Endothelial cell of umbilical vein (primary cell): ENCODE measurements around the gene PASK. TPM values are rescaled to one million over a fixed set of nuclear protein-coding genes. Genes with fewer than 3 reads are reported as not detected.

Experiments used
- BruUV-seq: library from RNA; stranded (reverse); fragments of 400-500 nt; replicated peaks from 2 replicates; lab custom pipeline; 2021; lab: Mats Ljungman, UMichigan
- CTCF ChIA-PET: fragments of 300-600, 350-600 bp; sonication (Branson Sonifier 250); formaldehyde crosslinking; loops from one replicate; lab custom pipeline; 2021; ENCODE audit warnings: antibody characterized with exemption, inconsistent platforms; lab: Charles Lee
- POLR2A ChIA-PET: fragments of 300-600, 350-600 bp; sonication (Branson Sonifier 250); formaldehyde crosslinking; loops from one replicate; lab custom pipeline; 2021; ENCODE audit warnings: antibody characterized with exemption, inconsistent platforms; lab: Charles Lee
- DNase-seq: peaks from one replicate; pipeline ENCODE4 v3.0.0-alpha.2; 2011; ENCODE audit warnings: low read depth, low spot score
- FAIRE-seq: peaks from 2 replicates; lab custom pipeline; 2011; peaks lifted over from hg19 to GRCh38; lab: Jason Lieb, UNC
- H2AFZ ChIP-seq: 2 replicates; pipeline ENCODE4 v1.6.0; 2012; ENCODE audit warnings: low read depth, low read length, control low read depth, inconsistent platforms
- H3K27ac ChIP-seq: 2 replicates; pipeline ENCODE4 v1.5.1; 2011; ENCODE audit warnings: low read depth, mild to moderate bottlenecking, control low read depth, low read length, moderate library complexity; ENCODE audit not compliant: insufficient read depth
- H3K27me3 ChIP-seq, 2 experiments: 2 replicates each; pipeline versions ENCODE4 v1.6.0 to v1.6.1; 2011; ENCODE audit warnings: low read length in 2 of 2, mixed read lengths in 1 of 2; ENCODE audit not compliant: control insufficient read depth in 2 of 2, insufficient read depth in 2 of 2
- H3K36me3 ChIP-seq, 2 experiments: 2 replicates in 1 of 2; 3 replicates in 1 of 2; pipeline ENCODE4 v1.5.1; 2011; ENCODE audit warnings: low read length in 2 of 2, mild to moderate bottlenecking in 1 of 2, moderate library complexity in 1 of 2; ENCODE audit not compliant: control insufficient read depth in 2 of 2, insufficient read depth in 2 of 2; ENCODE audit errors: extremely low read depth in 1 of 2
- H3K4me1 ChIP-seq: 3 replicates; pipeline ENCODE4 v1.5.1; 2011; ENCODE audit warnings: mild to moderate bottlenecking, low read length; ENCODE audit not compliant: control insufficient read depth, insufficient read depth; ENCODE audit errors: extremely low read depth
- H3K4me2 ChIP-seq: 2 replicates; pipeline ENCODE4 v1.6.1; 2011; ENCODE audit warnings: low read length, control low read depth, mixed read lengths; ENCODE audit not compliant: insufficient read depth
- H3K4me3 ChIP-seq, 3 experiments: fragments of 200-600 bp in 1 of 3; sonication (generic), shearing (Covaris generic) in 1 of 3; replicated peaks in 1 of 3; 2 replicates each; pipeline ENCODE4 v1.5.1; 2011 to 2016; ENCODE audit warnings: control low read depth in 3 of 3, low read length in 3 of 3, mild to moderate bottlenecking in 2 of 3, inconsistent platforms in 1 of 3, low read depth in 1 of 3, moderate library complexity in 1 of 3; ENCODE audit not compliant: insufficient read depth in 1 of 3
- H3K79me2 ChIP-seq: 2 replicates; pipeline ENCODE4 v1.6.0; 2012; ENCODE audit warnings: low read length, inconsistent platforms; ENCODE audit not compliant: control insufficient read depth, insufficient read depth
- H3K9ac ChIP-seq: replicated peaks from 2 replicates; pipeline ENCODE3; 2011; ENCODE audit warnings: low read length, control low read depth; ENCODE audit not compliant: insufficient read depth; ENCODE audit errors: extremely low read depth
- H3K9me1 ChIP-seq: replicated peaks from 3 replicates; pipeline ENCODE4 v1.6.0; 2011; ENCODE audit warnings: mild to moderate bottlenecking, low read length; ENCODE audit not compliant: control insufficient read depth, insufficient read depth; ENCODE audit errors: extremely low read depth
- H3K9me3 ChIP-seq: replicated peaks from 2 replicates; pipeline ENCODE4 v1.5.1; 2012; ENCODE audit warnings: low read length, inconsistent platforms; ENCODE audit not compliant: control insufficient read depth, insufficient read depth
- H4K20me1 ChIP-seq: replicated peaks from 2 replicates; pipeline ENCODE3; 2011; ENCODE audit warnings: mild to moderate bottlenecking, low read length; ENCODE audit not compliant: control insufficient read depth, insufficient read depth; ENCODE audit errors: extremely low read depth
- CTCF ChIP-seq, 2 donors: IDR thresholded peaks; 1 replicate in 1 of 2; 2 replicates in 1 of 2; pipeline ENCODE4 v1.5.1; 2011; ENCODE audit warnings: low read length in 2 of 2, mild to moderate bottlenecking in 2 of 2, moderate library complexity in 2 of 2, control low read depth in 1 of 2, inconsistent platforms in 1 of 2, low read depth in 1 of 2; ENCODE audit not compliant: insufficient read depth in 1 of 2; ENCODE audit errors: extremely low read depth in 1 of 2
- EZH2 ChIP-seq: IDR thresholded peaks from 2 replicates; pipeline ENCODE4 v1.6.1; 2012; ENCODE audit warnings: borderline replicate concordance, low read depth, mild to moderate bottlenecking, moderate library complexity, low read length, inconsistent platforms; ENCODE audit not compliant: severe bottlenecking
- FOS ChIP-seq: IDR thresholded peaks from 2 replicates; pipeline ENCODE4 v1.6.1; 2011; ENCODE audit warnings: mild to moderate bottlenecking, low read length, moderate library complexity, borderline replicate concordance; ENCODE audit not compliant: insufficient read depth
- GATA2 ChIP-seq: IDR thresholded peaks from 2 replicates; pipeline ENCODE4 v1.7.0; 2011; ENCODE audit warnings: low read depth, mild to moderate bottlenecking, moderate library complexity, mixed read lengths, low read length; ENCODE audit not compliant: insufficient read length, insufficient read depth
- JUN ChIP-seq: IDR thresholded peaks from 2 replicates; pipeline ENCODE4 v1.6.1; 2011; ENCODE audit warnings: borderline replicate concordance, low read depth; ENCODE audit not compliant: insufficient read length, insufficient read depth
- MAX ChIP-seq: IDR thresholded peaks from 2 replicates; pipeline ENCODE4 v1.6.1; 2011; ENCODE audit not compliant: insufficient read depth, insufficient read length
- MYC ChIP-seq: IDR thresholded peaks from one replicate; pipeline ENCODE4 v1.6.1; 2011; ENCODE audit warnings: mild to moderate bottlenecking, low read depth, low read length
- POLR2A ChIP-seq: IDR thresholded peaks from 2 replicates; pipeline ENCODE4 v1.6.1; 2012; ENCODE audit warnings: low read depth, mild to moderate bottlenecking, control low read depth, low read length
- POLR2AphosphoS5 ChIP-seq: IDR thresholded peaks from 2 replicates; pipeline ENCODE4 v1.6.1; 2012; ENCODE audit warnings: low read depth, mild to moderate bottlenecking, control low read depth, low read length, moderate library complexity; ENCODE audit not compliant: insufficient read depth
- dilution Hi-C: fragments of 300-500 bp; cut with MboI; formaldehyde crosslinking; loops from one replicate; pipeline ENCODE4 v1.15.0; 2019; ENCODE audit warnings: low sequenced_read_pairs; ENCODE audit not compliant: extremely low pct_ligation_motif_present
- intact Hi-C: fragments of 100-400 bp; cut with micrococcal nuclease; formaldehyde crosslinking; loops from one replicate; pipeline ENCODE4 v1.10.0; 2022
- polyA plus RNA-seq, 4 experiments: library from polyadenylated mRNA; depleted of rRNA in 3 of 4; stranded (reverse) in 3 of 4; unstranded in 1 of 4; fragments of >200 nt; gene quantifications; 2 replicates each; pipeline versions ENCODE4 v1.2.1 to v1.2.3, GENCODE V29; 2011 to 2012; ENCODE audit warnings: missing spikeins in 1 of 4
- total RNA-seq: library from RNA; stranded (reverse); gene quantifications from 2 replicates; pipeline ENCODE4 v1.2.3, GENCODE V29; 2021

The PASK gene
- total and polyA plus RNA-seq, 2 donors (not counting 3 experiments of a cell fraction or from before 2014, with no cell fraction given) = 5.7 to 17.3 TPM

- CTCF ChIA-PET = no interaction called here
- dilution Hi-C loops = no loop called here
Measured at GRCh38 chr2:241125626-241126025, 23.6 kb downstream of the PASK start.

More at GRCh38 chr2:241125626-241126025, 23.6 kb downstream of the PASK start:
- Histone ChIP-seq H3K9me1 (no peaks in the 10 kb centered on the region), H3K36me3 (peaks cover 0 to 2% of the 10 kb centered on the region in 2 experiments), H2AFZ (no peak overlapping the region), H3K4me3 (no peak overlapping the region), H3K9me3 (no peaks in the 10 kb centered on the region), H3K27ac (no peak overlapping the region), H3K4me1 (no peaks in the 10 kb centered on the region), H3K27me3 (no peaks in the 10 kb centered on the region), H4K20me1 (no peaks in the 10 kb centered on the region), H3K4me2 (no peak overlapping the region), H3K9ac (no peak overlapping the region), H3K79me2 (no peaks in the 10 kb centered on the region)
- no peak for DNase-seq
- POLR2A ChIA-PET = no interaction called here
- TF ChIP-seq POLR2A (no peak), JUN (no peak), MAX (no peak), MYC (no peak), FOS (no peak), EZH2 (no peak), GATA2 (no peak), POLR2AphosphoS5 (no peak), CTCF (IDR thresholded peaks at IDR 0.05; ENCODE audit: extremely low read depth in 1 of 2, insufficient read depth in 1 of 2, low read depth in 1 of 2, low read length in 2 of 2) (no peak)
- FAIRE-seq = no peak
- intact Hi-C loops = no loop called here
- no TSS peak for BruUV-seq
